Amniotic stem cell (primary cell): ENCODE data around the gene HCRTR1.
A peak's percentile ranks its signal among the peaks of the same experiment; 100 is the strongest.

Experiments used
- DNase-seq: peaks from one replicate; lab custom pipeline; 2025; lab: John Stamatoyannopoulos, UW

Gene HCRTR1

GRCh38 chr1:31626223-31627207 lies 9.0 kb downstream of the HCRTR1 start:
- no peak for DNase-seq

DNA sequence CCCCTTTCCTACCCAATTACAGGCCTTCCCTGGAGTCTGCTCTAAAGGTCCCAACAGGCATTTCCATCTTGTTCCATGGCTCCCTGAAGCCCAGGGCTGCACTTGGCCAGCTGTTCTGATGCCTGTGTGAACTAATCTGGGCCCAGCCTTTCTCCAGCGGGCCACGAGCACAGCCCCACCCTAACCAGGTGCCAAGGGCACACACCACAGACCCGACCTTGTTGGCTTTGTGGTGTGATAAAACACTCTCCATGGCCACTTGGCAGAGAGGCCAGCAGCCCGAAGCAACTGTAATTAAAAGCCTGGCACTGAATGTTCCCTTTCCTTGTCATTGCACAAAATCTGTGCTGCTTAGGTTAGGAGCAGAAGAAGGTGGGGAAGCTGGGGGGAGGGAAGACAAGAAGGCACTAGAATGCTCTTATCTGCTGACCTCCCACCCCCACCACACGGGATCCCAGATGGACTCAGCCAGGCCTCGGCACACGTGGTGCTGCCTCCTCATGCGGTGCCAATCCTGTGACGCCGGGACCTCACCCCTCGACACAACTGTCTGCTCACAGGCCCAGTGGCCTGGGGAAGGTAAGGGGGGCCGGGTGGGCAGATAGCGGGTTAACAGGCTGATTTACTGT lies 9.9 kb downstream of the HCRTR1 start:
- no peak for DNase-seq

DNA sequence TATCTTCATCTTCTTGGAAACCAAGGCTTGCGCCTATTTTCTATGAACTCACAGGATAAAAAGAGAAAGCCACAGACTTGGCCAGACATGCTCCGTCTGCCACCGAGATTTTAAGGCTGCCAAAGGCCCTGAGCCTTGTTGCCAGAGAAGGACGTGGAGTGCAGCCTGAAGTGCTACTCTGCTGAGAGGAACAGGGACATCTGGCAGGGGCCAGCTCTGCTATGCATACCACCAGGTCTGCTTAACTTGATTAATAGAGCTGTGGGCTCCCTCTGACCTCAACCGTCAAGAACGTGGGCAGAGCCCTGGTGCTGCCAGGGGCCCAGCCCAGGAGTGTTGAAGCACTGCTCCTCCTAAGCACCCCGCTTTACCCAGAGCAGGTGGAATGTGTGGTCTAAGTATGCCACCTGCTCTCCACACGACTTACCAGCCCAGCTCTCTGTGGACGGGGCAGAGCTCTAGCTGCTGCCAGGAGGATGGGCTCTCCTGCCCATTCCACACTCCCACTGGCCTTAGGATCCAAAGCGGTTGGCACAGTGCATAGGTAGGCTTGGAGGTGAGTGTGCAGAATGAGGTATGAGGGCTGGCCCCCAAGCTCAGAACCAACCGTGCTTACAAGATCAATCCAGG lies 10.6 kb downstream of the HCRTR1 start:
- no peak for DNase-seq

DNA sequence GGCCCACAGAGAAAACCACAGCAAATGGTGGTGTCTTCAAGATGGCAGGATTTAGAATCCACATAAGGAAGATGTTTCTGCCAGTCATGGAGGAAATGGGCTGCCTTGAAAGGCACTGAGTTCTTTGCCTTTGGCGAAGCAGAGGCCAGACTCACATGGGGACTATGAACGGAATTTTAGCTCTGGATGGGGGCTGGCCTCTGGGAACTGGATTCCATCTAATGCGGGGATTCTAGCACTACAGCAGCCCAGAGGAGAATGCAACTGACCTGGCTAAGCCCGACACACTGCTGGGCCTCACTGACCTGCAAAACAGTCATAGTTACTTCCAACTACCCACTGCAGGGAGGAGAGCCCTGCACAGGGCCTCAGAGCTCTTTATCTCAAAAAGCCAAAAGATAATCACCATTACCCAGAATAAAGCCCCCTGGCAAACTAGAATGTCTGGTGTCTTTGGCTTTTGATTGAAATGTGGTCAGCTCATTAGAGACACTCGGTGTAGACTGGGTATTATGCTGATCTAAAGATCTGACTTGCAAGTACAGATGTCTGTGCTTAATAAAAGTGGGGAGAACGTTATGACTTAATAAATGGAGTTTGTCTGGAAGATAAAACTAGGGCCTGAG lies 11.6 kb downstream of the HCRTR1 start:
- DNase-seq: no peak

DNA sequence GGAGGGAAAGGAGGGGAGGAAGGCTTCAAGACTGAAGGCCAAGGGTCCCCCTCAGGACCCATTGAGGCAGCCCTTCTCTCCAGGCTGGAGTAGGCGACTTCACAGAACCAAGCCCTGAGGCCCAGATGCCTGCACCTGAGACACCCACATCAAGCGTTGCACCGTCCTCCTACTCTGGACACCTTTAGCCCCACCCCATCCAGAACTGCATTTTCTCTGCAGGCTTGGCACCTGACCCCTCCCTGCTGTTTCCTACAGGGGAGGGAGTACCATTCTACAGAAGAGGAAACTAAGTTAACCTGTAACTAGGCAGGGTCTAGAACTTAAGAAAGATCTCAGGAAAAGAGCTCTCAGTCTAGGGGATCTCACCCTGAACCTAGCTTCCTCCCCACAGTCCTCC lies 15.2 kb downstream of the HCRTR1 start:
- no peak for DNase-seq

GRCh38 chr1:31633117-31633516 lies 15.6 kb downstream of the HCRTR1 start:
- DNase-seq: no peak

GRCh38 chr1:31637915-31638673 lies 20.6 kb downstream of the HCRTR1 start:
- no peak for DNase-seq

DNA sequence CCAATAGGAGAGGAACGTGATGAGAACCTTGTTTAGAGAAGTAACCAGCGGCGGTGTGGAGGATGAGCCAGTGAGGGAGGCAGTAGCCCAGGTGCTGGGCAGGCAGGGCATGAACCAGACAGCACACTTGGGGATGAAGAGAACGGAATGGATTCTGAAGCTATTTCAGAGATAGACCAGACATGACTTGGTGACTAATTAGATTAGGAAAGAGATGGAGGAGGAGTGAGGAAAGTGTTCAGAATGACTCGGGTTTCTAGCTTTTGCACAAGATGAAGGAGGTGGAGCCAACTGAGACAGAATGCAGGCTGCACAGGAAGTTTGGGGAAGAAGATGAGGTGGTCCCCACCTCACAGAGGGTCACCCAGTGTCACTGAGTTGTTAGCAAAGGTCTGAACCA lies 22.1 kb downstream of the HCRTR1 start:
- no peak for DNase-seq

- no peak for DNase-seq
Measured at GRCh38 chr1:31640179-31640578, 22.7 kb downstream of the HCRTR1 start.

GRCh38 chr1:31640964-31641363 lies 23.5 kb downstream of the HCRTR1 start:
- no peak for DNase-seq

- DNase-seq: no peak
Measured at GRCh38 chr1:31642366-31642765, 24.9 kb downstream of the HCRTR1 start.

DNA sequence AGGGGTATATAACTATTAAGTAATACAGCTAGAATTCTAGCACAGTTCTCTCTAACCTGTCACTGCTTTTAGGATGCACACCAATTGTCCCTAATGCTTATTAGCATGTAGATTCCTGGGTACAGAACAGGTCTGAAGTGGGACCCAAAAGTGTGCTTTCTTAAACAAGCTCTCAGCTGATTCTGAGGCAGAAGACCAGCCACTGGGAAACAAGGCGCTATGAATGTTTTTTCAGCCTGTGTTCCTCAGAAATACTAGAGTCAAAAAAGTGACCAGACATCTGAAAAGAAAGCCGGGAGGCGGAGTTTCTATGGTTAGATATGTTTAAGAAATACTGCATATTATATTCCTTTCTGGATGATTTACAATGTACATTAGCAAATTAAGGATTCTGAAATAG lies 25.4 kb downstream of the HCRTR1 start:
- DNase-seq: no peak

DNA sequence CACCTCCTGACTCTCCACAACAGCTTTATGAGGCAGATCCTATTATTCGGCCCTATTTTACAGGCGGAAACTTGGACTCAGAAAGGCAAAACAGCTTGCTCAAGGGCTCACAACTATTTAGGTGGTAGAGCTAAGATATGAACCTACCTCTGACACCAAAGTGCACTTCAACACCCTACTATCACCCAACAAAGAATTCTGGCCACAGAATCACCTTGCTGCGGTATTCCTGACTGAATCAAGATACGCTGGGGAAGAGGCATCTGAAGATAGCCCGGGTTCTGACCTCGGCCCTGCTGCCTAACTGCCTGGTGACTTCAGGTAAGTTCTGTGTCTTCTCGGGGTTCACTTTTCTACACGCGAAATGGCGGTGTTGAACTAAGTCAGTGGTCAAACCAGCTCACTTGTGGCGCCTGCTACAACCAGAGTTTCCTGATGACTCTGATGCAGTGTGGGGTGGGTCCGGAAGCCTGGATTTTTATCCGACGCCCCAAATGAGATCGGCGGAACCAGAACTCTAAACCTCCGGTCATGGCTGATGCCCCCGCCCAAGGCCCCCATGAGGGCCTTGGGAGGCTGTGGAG lies 26.6 kb downstream of the HCRTR1 start:
- DNase-seq: no peak

- DNase-seq: peak; percentile 98
Measured at GRCh38 chr1:31644560-31645273, 27.2 kb downstream of the HCRTR1 start, which contains the start of gene PEF1. PEF1 (minus strand) TSS chr1:31644876; CDS start chr1:31644864, 12 bp downstream.

- DNase-seq: no peak
Measured at GRCh38 chr1:31645274-31645568, 27.7 kb downstream of the HCRTR1 start.

- DNase-seq: no peak
Measured at GRCh38 chr1:31646259-31646960, 28.9 kb downstream of the HCRTR1 start.

DNA sequence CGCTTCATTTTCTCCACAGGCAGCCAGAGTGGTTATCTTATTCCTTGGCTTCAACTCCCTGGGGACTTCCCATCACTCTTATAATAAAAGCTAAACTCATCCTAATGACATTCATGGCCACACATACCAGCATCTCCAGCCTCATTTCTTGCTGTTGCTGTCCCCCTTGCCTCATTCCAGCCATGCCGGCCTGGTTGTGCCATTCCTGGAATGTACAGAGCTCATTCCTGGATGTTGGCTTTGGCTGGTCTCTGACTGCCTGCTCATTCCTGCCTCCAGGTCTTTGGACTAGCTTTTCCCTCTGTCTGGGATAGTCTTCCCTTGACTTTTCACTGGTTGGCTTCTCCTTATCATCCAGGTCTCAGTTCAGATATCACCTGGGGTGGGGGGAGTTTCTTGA lies 29.6 kb downstream of the HCRTR1 start:
- peak; percentile 49 for DNase-seq

- no peak for DNase-seq
Measured at GRCh38 chr1:31648190-31648589, 30.7 kb downstream of the HCRTR1 start.

DNA sequence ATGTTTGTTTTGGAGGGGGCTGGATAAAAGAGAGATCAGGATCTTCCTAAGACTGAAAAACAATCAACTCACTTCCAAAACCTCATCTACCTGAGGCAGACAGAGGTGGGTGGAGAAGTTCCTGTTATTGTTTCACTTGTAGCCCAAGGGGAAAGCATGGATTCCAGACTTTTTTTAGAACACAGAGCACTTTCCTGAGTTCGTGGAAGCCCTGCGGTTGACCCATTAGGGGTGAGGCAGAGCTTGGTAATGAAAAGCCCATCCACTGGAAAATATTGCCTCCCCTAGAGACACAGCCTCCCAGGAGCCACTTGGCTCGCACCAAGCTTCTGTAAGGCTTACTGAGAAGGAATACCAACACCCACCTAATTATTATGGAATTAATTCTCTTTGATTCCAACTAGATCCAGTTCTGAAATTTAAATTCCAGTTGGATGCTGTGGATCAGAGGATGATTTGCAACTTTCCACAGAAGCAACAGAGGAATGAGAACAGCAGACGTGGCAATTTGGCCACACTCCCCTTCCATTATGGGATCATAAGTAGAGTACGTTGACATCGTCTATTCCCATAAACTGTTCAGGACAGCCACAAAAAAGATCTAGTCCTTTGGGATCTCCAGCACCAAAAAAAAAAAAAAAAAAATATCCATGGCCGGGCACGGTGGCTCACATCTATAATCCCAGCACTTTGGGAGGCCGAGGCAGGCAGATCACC lies 31.3 kb downstream of the HCRTR1 start:
- DNase-seq: no peak
